CD4-positive, alpha-beta T cell treated with Interleukin-12 subunit alpha and Interleukin-12 subunit beta, for 1 hour (primary cell): Measurements from ENCODE around the gene SPRY1.

Experiments used
- DNase-seq: peaks from one replicate; pipeline ENCODE4 v3.0.0-alpha.2; 2020

Gene SPRY1

GRCh38 chr4:123396307-123397143 is at the start of gene SPRY1:
TSS of gene SPRY1 (plus strand) at chr4:123396795. CDS start at chr4:123401592, 4,797 bp downstream.
- DNase-seq = peak; percentile 77

- no peak for DNase-seq
These were observed 49.6 kb upstream of the SPRY1 start for GRCh38 chr4:123346951-123347350.

- no peak for DNase-seq
These were observed 47.6 kb upstream of the SPRY1 start for GRCh38 chr4:123348946-123349345.

GRCh38 chr4:123349421-123350190 is 47.0 kb upstream of the SPRY1 start:
- DNase-seq = no peak

- no peak for DNase-seq
These were observed 46.4 kb upstream of the SPRY1 start for GRCh38 chr4:123350191-123350544.

GRCh38 chr4:123350726-123351125 is 45.9 kb upstream of the SPRY1 start:
- DNase-seq = no peak

GRCh38 chr4:123351713-123352112 is 44.9 kb upstream of the SPRY1 start:
- no peak for DNase-seq

GRCh38 chr4:123352240-123352945 is 44.2 kb upstream of the SPRY1 start:
- DNase-seq = no peak

GRCh38 chr4:123352966-123353365 is 43.6 kb upstream of the SPRY1 start:
- DNase-seq = no peak

- DNase-seq = no peak
These were observed 42.9 kb upstream of the SPRY1 start for GRCh38 chr4:123353656-123354055.

- DNase-seq = no peak
These were observed 41.9 kb upstream of the SPRY1 start for GRCh38 chr4:123354701-123355100.

- DNase-seq = no peak
These were observed 39.7 kb upstream of the SPRY1 start for GRCh38 chr4:123356921-123357320.

- no peak for DNase-seq
These were observed 36.9 kb upstream of the SPRY1 start for GRCh38 chr4:123359449-123360315.

- DNase-seq = no peak
These were observed 35.3 kb upstream of the SPRY1 start for GRCh38 chr4:123361195-123361861.

GRCh38 chr4:123362103-123362502 is 34.5 kb upstream of the SPRY1 start:
- no peak for DNase-seq

GRCh38 chr4:123363729-123364128 is 32.9 kb upstream of the SPRY1 start:
- no peak for DNase-seq

GRCh38 chr4:123364906-123365305 is 31.7 kb upstream of the SPRY1 start:
- no peak for DNase-seq

GRCh38 chr4:123365412-123365811 is 31.2 kb upstream of the SPRY1 start:
- no peak for DNase-seq

GRCh38 chr4:123366144-123366748 is 30.3 kb upstream of the SPRY1 start:
- DNase-seq = no peak

- DNase-seq = no peak
These were observed 17.8 kb upstream of the SPRY1 start for GRCh38 chr4:123378794-123379193.

GRCh38 chr4:123379392-123379791 is 17.2 kb upstream of the SPRY1 start:
- DNase-seq = no peak
